ENCODE results near the gene KIRREL3. TPM values are rescaled to one million over a fixed set of nuclear protein-coding genes. Genes with fewer than 3 reads are reported as not detected.

Gene KIRREL3
- total and polyA plus RNA-seq, 12 donors, result 0.13 to 0.58 (median 0.30) TPM

- Histone ChIP-seq H3K4me1 (peaks cover 0 to 16% (median 0%) of the 10 kb centered on the region in 9 donors), H3K27ac (no peak overlapping the region), H3K4me3 (no peak overlapping the region), H3K9me3 (no peaks in the 10 kb centered on the region), H3K36me3 (no peaks in the 10 kb centered on the region), H3K27me3 (peaks cover 0 to 31% (median 8%) of the 10 kb centered on the region in 7 donors)
- no peak for TF ChIP-seq CTCF (IDR thresholded peaks at IDR 0.05)
- WGBS, 2 donors, result 77% methylated on average over 7 of the region's 7 CpGs
- ATAC-seq (no peak), DNase-seq (no peak)
- intact Hi-C loops (cut with DNase I), result no loop called here
Observed at GRCh38 chr11:126522606-126523005, 478.0 kb downstream of the KIRREL3 start.

GRCh38 chr11:126522152-126522551 is 478.4 kb downstream of the KIRREL3 start:
- 82 to 86% methylated on average over 4 of the region's 4 CpGs for WGBS, 2 donors
- H3K27me3 ChIP-seq, result peaks cover 0 to 26% (median 5%) of the 10 kb centered on the region in 7 donors
- peaks cover 0 to 16% (median 0%) of the 10 kb centered on the region in 9 donors for H3K4me1 ChIP-seq
- TF ChIP-seq CTCF (IDR thresholded peaks at IDR 0.05), result no peak
- DNase-seq (no peak), ATAC-seq (no peak)
- no peak overlapping the region for H3K27ac ChIP-seq
- no peak overlapping the region for H3K4me3 ChIP-seq
- intact Hi-C loops (cut with DNase I), result no loop called here
- no peaks in the 10 kb centered on the region for H3K9me3 ChIP-seq
- H3K36me3 ChIP-seq, result no peaks in the 10 kb centered on the region

GRCh38 chr11:126521196-126521595 is 479.4 kb downstream of the KIRREL3 start:
- 95 to 97% methylated on average over 11 of the region's 11 CpGs for WGBS, 2 donors
- DNase-seq (no peak), ATAC-seq (no peak)
- intact Hi-C loops (cut with DNase I), result no loop called here
- H3K9me3 ChIP-seq, result no peaks in the 10 kb centered on the region
- no peak overlapping the region for H3K27ac ChIP-seq
- H3K4me1 ChIP-seq, result peaks cover 0 to 16% (median 0%) of the 10 kb centered on the region in 9 donors
- no peak for TF ChIP-seq CTCF (IDR thresholded peaks at IDR 0.05)
- H3K4me3 ChIP-seq, result no peak overlapping the region
- H3K36me3 ChIP-seq, result no peaks in the 10 kb centered on the region
- H3K27me3 ChIP-seq, result peaks cover 0 to 19% (median 8%) of the 10 kb centered on the region in 7 donors

- WGBS, 2 donors, result 66 to 68% methylated on average over 25 of the region's 25 CpGs
- TF ChIP-seq CTCF (IDR thresholded peaks at IDR 0.05), result no peak
- peak in 4 of 8 donors; percentile 9 to 31 (median 17) for ATAC-seq
Observed at GRCh38 chr11:126519764-126520734, 480.5 kb downstream of the KIRREL3 start.

More at GRCh38 chr11:126519764-126520734, 480.5 kb downstream of the KIRREL3 start:
- Histone ChIP-seq H3K36me3 (no peaks in the 10 kb centered on the region), H3K4me3 (no peak overlapping the region), H3K4me1 (peaks cover 0 to 16% (median 0%) of the 10 kb centered on the region in 9 donors), H3K9me3 (no peaks in the 10 kb centered on the region), H3K27me3 (peaks cover 0 to 17% (median 6%) of the 10 kb centered on the region in 7 donors), H3K27ac (no peak overlapping the region)
- no peak for DNase-seq
- intact Hi-C loops (cut with DNase I), result no loop called here
